A673 (cell line): ENCODE results near the gene HIVEP1. TPM values are rescaled to one million over a fixed set of nuclear protein-coding genes. Genes with fewer than 3 reads are reported as not detected.

ENCODE experiments used
- BruUV-seq: library from RNA; stranded (reverse); fragments of 400-500 nt; replicated peaks from 2 replicates; lab custom pipeline; 2021; lab: Mats Ljungman, UMichigan
- CTCF ChIA-PET: fragments of 300-600 bp; sonication (Branson Sonifier 250); formaldehyde crosslinking; loops from one replicate; lab custom pipeline; 2022; ENCODE audit warnings: antibody characterized with exemption; lab: Charles Lee
- POLR2A ChIA-PET: fragments of 300-600 bp; sonication (Branson Sonifier 250); formaldehyde crosslinking; loops from one replicate; lab custom pipeline; 2022; ENCODE audit warnings: antibody characterized with exemption; ENCODE audit not compliant: low non-redundant PET; lab: Charles Lee
- DNase-seq: peaks from one replicate; pipeline ENCODE4 v3.0.0-alpha.2; 2015; ENCODE audit warnings: low spot score
- H3K27ac ChIP-seq: fragments of 200-600 bp; sonication (generic); 2 replicates; pipeline ENCODE4 v1.5.1; 2016; ENCODE audit warnings: mixed run types, low read depth, mild to moderate bottlenecking, mixed read lengths, antibody characterized with exemption, low read length; ENCODE audit not compliant: poor library complexity, severe bottlenecking
- H3K27me3 ChIP-seq: fragments of 200-600 bp; sonication (generic); replicated peaks from 2 replicates; pipeline ENCODE4 v1.6.1; 2017; ENCODE audit warnings: mixed run types, low read depth, mild to moderate bottlenecking, mixed read lengths, antibody characterized with exemption, low read length; ENCODE audit not compliant: insufficient read depth, poor library complexity
- H3K36me3 ChIP-seq: fragments of 200-600 bp; sonication (generic); 2 replicates; pipeline ENCODE4 v1.6.1; 2016; ENCODE audit warnings: mixed run types, mild to moderate bottlenecking, mixed read lengths, antibody characterized with exemption, low read length; ENCODE audit not compliant: insufficient read depth, poor library complexity, severe bottlenecking
- H3K4me1 ChIP-seq: fragments of 200-600 bp; sonication (generic); 2 replicates; pipeline ENCODE4 v1.6.1; 2017; ENCODE audit warnings: mixed run types, mild to moderate bottlenecking, mixed read lengths, antibody characterized with exemption, low read length; ENCODE audit not compliant: insufficient read depth, poor library complexity, severe bottlenecking
- H3K4me3 ChIP-seq: fragments of 200-600 bp; sonication (generic); 2 replicates; pipeline ENCODE4 v1.5.1; 2016; ENCODE audit warnings: low read depth, mixed run types, mild to moderate bottlenecking, mixed read lengths, low read length; ENCODE audit not compliant: poor library complexity, severe bottlenecking
- H3K9me3 ChIP-seq: fragments of 200-600 bp; sonication (generic); 2 replicates; pipeline ENCODE4 v1.6.1; 2016; ENCODE audit warnings: mixed run types, low read depth, mild to moderate bottlenecking, mixed read lengths, antibody characterized with exemption, low read length; ENCODE audit not compliant: poor library complexity, severe bottlenecking
- CTCF ChIP-seq: fragments of 300-800, 200-600 bp; sonication (generic); conservative IDR thresholded peaks from 2 replicates; pipeline ENCODE4 v1.5.1; 2017; ENCODE audit warnings: low read depth, mild to moderate bottlenecking, antibody characterized with exemption, low read length, moderate library complexity, mixed read lengths
- EZH2 ChIP-seq: fragments of 200-600 bp; sonication (generic); IDR thresholded peaks from 2 replicates; pipeline ENCODE4 v1.6.1; 2017; ENCODE audit warnings: borderline replicate concordance, low read depth, mild to moderate bottlenecking, mixed read lengths, antibody characterized with exemption, low read length; ENCODE audit not compliant: poor library complexity, severe bottlenecking
- intact Hi-C: fragments of 100-400 bp; cut with micrococcal nuclease; formaldehyde crosslinking; loops from one replicate; pipeline ENCODE4 v1.10.0; 2022; ENCODE audit not compliant: unreplicated experiment
- total RNA-seq: library from RNA; stranded (reverse); gene quantifications from 2 replicates; pipeline ENCODE4 v1.2.3, GENCODE V29; 2021

HIVEP1 gene
- total RNA-seq, 1 experiment from 2014 or later = 21.5 TPM

- peaks cover 3% of the 10 kb centered on the region for H3K27me3 ChIP-seq
- no peak for TF ChIP-seq EZH2
- no peak for TF ChIP-seq CTCF
- H3K9me3 ChIP-seq = no peaks in the 10 kb centered on the region
- H3K4me1 ChIP-seq = no peaks in the 10 kb centered on the region
- CTCF ChIA-PET = no interaction called here
- H3K27ac ChIP-seq = no peak overlapping the region
- BruUV-seq = no TSS peak
- no peaks in the 10 kb centered on the region for H3K36me3 ChIP-seq
- H3K4me3 ChIP-seq = no peak overlapping the region
- intact Hi-C loops = no loop called here
- DNase-seq = no peak
- POLR2A ChIA-PET = no interaction called here
These were observed 34.4 kb upstream of the HIVEP1 start for GRCh38 chr6:11977738-11978137.

- peak; percentile 36 for DNase-seq
- POLR2A ChIA-PET = no interaction called here
These were observed 33.7 kb upstream of the HIVEP1 start for GRCh38 chr6:11978169-11978987.

GRCh38 chr6:11979866-11980265, 32.2 kb upstream of the HIVEP1 start:
- no TSS peak for BruUV-seq
- no peak for TF ChIP-seq EZH2
- TF ChIP-seq CTCF = no peak
- peaks cover 3% of the 10 kb centered on the region for H3K27me3 ChIP-seq
- no peaks in the 10 kb centered on the region for H3K4me1 ChIP-seq
- H3K4me3 ChIP-seq = no peak overlapping the region
- ChIA-PET CTCF (no interaction called here), POLR2A (no interaction called here)
- DNase-seq = no peak
- H3K36me3 ChIP-seq = no peaks in the 10 kb centered on the region
- intact Hi-C loops = no loop called here
- H3K27ac ChIP-seq = no peak overlapping the region
- no peaks in the 10 kb centered on the region for H3K9me3 ChIP-seq

More at GRCh38 chr6:11978169-11978987, 33.7 kb upstream of the HIVEP1 start:
- Histone ChIP-seq H3K36me3 (no peaks in the 10 kb centered on the region), H3K4me1 (no peaks in the 10 kb centered on the region), H3K27ac (no peak overlapping the region), H3K9me3 (no peaks in the 10 kb centered on the region), H3K27me3 (peaks cover 3% of the 10 kb centered on the region), H3K4me3 (no peak overlapping the region)
- intact Hi-C loops = no loop called here
- TF ChIP-seq CTCF = no peak
- no peak for TF ChIP-seq EZH2
- no TSS peak for BruUV-seq
- CTCF ChIA-PET = no interaction called here
